IPS-NIHi7 (cell line): ENCODE measurements around the gene IFITM10.
"Not testable (repeated sequence)": the region's sequence is repeated elsewhere in the genome, so short reads cannot be mapped to it uniquely, and the experiment has no call there.

Experiments used
- DNase-seq: peaks from one replicate; pipeline ENCODE4 v3.0.0; 2012; ENCODE audit warnings: mixed read lengths; ENCODE audit errors: extremely low spot score

The IFITM10 gene

GRCh38 chr11:1691878-1692707, 58.3 kb downstream of the IFITM10 start:
- no peak for DNase-seq

- no peak for DNase-seq
Measured at GRCh38 chr11:1691026-1691877, 59.1 kb downstream of the IFITM10 start.

GRCh38 chr11:1690167-1691025, 60.0 kb downstream of the IFITM10 start:
- no peak for DNase-seq

GRCh38 chr11:1689250-1690166, 60.9 kb downstream of the IFITM10 start:
- DNase-seq, result not testable (repeated sequence)

- DNase-seq, result not testable (repeated sequence)
Measured at GRCh38 chr11:1688336-1688947, 62.0 kb downstream of the IFITM10 start.

GRCh38 chr11:1686220-1686619, 64.2 kb downstream of the IFITM10 start:
- DNase-seq, result not testable (repeated sequence)

- DNase-seq, result not testable (repeated sequence)
Measured at GRCh38 chr11:1684886-1685874, 65.2 kb downstream of the IFITM10 start.

- DNase-seq, result not testable (repeated sequence)
Measured at GRCh38 chr11:1683904-1684572, 66.4 kb downstream of the IFITM10 start.

GRCh38 chr11:1683216-1683615, 67.2 kb downstream of the IFITM10 start:
- not testable (repeated sequence) for DNase-seq
